GM21825 (cell line): ENCODE results near the gene IL6ST.
"Not testable (repeated sequence)": the region's sequence is repeated elsewhere in the genome, so short reads cannot be mapped to it uniquely, and the experiment has no call there.

ENCODE experiments used
- ATAC-seq: cut with Tn5 transposase; IDR thresholded peaks from one replicate; pipeline ENCODE4 v1.9.1; 2021; ENCODE audit warnings: mild to moderate bottlenecking, moderate library complexity; ENCODE audit not compliant: unreplicated experiment

IL6ST gene

DNA sequence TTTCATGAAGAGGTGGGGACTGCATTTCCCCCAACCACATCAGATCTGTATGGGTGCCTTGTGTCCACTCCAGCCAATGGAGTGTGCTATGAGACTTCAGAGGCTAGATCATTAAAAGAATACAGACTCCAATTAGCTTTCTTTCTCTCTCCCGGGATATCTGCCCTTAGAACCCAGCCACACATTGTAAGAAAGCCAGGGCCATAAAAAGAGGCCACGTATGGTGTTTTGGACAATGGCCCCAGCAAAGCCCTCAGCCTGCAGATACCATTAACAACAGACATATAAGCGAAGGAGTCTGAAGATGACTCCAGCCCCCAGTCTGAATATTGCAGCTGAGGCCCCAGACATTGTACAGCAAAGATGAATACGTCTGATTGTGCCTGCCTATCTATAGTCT lies 21.5 kb downstream of the IL6ST start:
- ATAC-seq: no peak

DNA sequence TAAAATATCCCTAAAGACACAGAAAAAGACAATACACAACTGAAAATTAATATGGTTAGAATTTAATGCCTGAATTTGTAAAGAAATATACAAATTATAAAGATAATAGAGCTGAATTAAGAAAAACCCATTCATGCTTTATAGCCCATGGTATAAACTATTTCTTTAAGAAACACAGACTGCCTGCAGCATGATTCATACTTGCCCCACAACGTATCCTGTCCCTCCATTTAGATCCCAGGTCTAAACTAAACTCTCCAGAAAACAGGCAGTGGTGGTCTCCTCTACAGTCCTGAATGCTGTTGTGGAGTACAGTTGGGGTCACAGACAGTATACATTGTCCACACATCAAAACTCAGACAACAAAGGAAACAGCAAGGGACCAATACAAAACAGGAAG lies 24.8 kb downstream of the IL6ST start:
- ATAC-seq: no peak

DNA sequence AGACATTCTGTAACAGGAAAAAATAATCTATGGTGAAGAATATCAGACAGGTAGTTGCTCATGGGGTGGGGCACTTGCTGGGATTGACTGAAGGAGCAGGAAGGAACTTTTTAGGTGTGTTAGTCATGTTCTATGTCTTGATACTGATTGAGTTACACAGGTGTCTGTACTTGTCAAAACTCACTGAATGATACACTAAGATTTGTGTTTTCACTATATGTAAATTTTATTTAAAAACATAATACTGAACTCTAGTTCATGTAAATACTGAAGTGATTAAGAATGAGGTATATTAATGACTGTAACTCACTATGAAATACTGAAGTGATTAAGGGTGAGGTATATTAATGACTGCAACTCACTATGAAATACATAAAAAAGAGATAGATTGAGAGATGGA lies 28.5 kb downstream of the IL6ST start:
- ATAC-seq: no peak

- no peak for ATAC-seq
Measured at GRCh38 chr5:55965525-55965924, 29.2 kb downstream of the IL6ST start.

GRCh38 chr5:55960779-55961178 lies 34.0 kb downstream of the IL6ST start:
- no peak for ATAC-seq

DNA sequence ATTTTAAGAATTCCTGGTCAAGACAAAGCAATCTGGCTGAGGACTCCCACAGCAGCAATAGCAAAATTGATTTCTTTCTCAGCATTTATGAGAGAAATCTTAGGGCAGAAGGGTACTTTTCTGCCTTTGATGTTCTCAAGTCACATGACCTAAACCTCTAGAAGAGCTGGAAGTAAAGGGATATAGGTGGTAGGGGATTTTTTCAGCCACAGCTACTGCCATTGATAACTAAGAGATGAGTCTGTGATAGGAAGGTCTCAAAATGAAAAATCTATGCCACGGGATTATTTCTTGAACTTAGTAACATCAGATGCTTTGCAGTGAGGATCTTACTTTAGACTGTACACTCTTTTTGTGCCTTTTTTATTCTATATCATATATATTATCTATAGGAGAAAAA lies 35.6 kb downstream of the IL6ST start:
- no peak for ATAC-seq

GRCh38 chr5:55941154-55941553 lies 53.6 kb downstream of the IL6ST start:
- not testable (repeated sequence) for ATAC-seq

GRCh38 chr5:55937598-55937997 lies 57.2 kb downstream of the IL6ST start:
- ATAC-seq: not testable (repeated sequence)

DNA sequence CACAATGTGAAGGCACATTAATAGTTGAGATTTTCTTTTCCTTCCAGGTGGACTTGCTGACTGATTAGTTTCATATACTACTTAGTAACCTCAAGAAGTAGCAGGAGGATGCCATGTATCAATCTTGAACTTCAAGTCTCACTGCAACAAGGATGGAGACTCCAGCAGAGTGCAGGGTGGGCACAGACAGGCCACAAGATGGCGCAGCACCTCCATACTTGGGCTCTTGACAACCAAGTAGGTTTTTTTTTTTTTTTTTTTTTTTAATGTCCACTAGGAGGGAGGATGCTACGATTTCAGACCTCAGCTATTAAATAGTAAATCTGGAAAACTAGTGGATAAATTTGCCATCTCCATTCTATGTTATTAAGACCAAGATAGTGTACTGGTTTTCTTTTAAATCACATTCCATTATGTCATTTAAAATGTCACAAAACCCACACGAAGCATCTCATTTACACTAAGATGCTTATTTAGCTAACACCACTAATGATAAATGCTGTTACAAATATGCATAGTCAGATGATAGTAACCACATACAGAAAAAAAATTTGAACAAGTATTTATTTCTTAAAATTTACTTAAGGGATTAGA lies 58.6 kb downstream of the IL6ST start:
- no peak for ATAC-seq

GRCh38 chr5:55935371-55935770 lies 59.4 kb downstream of the IL6ST start:
- ATAC-seq: no peak

- ATAC-seq: no peak
Measured at GRCh38 chr5:55934720-55935119, 60.0 kb downstream of the IL6ST start.

- no peak for ATAC-seq
Measured at GRCh38 chr5:55934115-55934613, 60.6 kb downstream of the IL6ST start.

GRCh38 chr5:55933377-55934114 lies 61.2 kb downstream of the IL6ST start:
- ATAC-seq: no peak

- no peak for ATAC-seq
Measured at GRCh38 chr5:55932700-55933099, 62.1 kb downstream of the IL6ST start.

DNA sequence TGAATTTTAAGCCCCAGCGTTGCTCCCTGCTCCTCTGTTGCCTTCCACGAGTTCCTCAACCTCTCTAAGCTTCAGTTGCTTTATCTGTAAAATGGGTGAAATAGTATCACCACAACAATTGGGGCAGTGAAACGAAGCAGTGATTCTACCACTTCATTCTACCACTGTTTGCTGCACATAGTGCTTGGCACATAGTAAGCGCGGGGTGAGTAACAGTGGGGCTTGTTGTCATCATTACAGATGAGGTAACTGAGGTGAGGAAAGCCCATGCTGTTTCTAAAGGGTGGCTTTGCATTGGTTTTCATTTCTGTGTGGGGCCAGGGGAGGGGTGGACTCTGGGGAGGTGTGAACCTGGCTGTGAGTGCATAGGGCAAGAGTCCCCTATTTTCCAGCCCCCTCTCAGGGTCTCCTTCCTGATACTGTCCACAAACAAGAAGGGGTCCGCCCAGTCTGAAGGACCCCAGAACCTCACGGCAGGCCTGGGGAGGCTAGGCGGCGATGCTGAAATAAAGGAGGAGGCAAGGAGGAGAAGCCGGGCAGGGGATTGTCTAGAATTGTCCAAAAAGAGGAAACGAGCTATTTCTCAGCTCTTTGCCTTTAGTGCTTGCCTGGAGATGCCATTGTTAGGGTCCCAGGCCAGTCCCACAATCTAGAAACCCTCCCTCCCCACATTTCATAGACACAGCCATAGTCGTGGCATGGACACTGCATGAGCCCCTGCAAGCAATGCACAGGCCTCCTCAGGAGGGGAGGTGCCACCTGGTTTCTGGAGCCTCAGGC lies 65.6 kb downstream of the IL6ST start:
- ATAC-seq: no peak

DNA sequence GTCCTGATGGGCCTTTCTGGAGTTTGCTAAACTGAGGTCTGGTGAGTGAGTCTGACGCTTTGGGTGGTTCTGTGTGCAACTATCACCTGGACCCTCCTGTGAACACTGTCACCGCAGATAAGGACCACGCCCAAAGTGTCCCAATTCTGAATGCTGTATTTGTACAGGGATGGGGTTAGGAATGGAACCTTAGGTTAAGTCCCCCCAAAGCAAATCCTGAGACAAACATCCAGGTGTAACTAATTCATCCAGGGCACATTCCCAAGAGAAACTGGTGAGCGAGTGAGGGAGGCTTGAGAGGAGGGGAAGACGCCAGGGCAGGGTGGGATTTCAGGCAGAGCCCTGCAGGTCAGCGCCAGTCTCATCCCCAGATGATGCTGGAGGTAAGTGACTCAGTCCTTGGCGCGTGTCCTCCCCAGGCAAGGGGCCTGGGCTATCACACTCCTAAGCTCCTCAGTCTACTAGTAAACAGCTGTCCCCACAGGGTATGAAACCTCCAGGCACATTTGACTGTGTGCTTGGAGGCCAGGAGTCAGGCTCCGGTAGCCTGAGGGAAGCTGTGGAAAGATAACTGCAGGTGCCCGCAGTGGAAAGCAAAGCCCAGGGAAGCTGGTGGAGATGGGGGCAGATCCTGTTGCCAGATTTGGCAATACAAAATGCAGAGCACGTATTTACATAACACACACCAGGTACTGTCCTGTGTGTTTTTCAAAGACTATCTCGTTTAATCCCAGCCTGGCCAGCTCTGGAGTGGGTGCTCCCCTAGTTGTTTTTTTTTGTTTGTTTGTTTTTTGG lies 66.7 kb downstream of the IL6ST start:
- ATAC-seq: no peak

GRCh38 chr5:55926476-55926875 lies 68.3 kb downstream of the IL6ST start:
- no peak for ATAC-seq

DNA sequence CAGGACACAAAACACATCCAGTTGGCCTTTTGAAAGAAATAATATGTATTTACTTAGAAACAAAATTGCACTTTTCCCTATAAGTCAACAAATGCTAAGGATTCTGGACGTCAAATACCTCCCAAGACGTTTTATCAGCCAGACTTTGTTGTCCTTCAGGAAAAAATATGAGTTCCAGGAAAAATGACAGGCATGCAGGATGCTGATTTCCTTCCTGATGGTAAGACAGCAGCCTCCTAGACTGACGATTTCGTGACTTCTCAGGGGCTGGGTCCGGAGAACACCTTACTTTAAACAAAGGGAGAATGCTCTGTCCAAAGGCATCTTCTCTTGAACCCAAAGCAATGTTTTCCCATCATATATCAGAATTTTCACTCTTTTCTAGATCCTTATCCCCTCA lies 69.1 kb downstream of the IL6ST start:
- ATAC-seq: no peak

- ATAC-seq: no peak
Measured at GRCh38 chr5:55925181-55925580, 69.6 kb downstream of the IL6ST start.

- no peak for ATAC-seq
Measured at GRCh38 chr5:55924744-55925143, 70.0 kb downstream of the IL6ST start.

GRCh38 chr5:55923865-55924500 lies 70.8 kb downstream of the IL6ST start:
- ATAC-seq: no peak
